BE2C (cell line): ENCODE data around the gene ZNF212.

Source experiments
- DNase-seq: peaks from one replicate; pipeline ENCODE4 v3.0.0-alpha.2; 2020
- H3K27me3 ChIP-seq: fragments of 250-450 bp; sonication (Bioruptor Pico); 2 replicates; pipeline ENCODE4 v1.5.1; 2020; ENCODE audit warnings: mild to moderate bottlenecking
- H3K36me3 ChIP-seq: fragments of 250-450 bp; sonication (Bioruptor Pico); 2 replicates; pipeline ENCODE4 v1.5.1; 2020; ENCODE audit warnings: mild to moderate bottlenecking
- H3K4me1 ChIP-seq: fragments of 250-450 bp; sonication (Bioruptor Pico); 2 replicates; pipeline ENCODE4 v1.5.1; 2020
- H3K4me3 ChIP-seq: 2 replicates; pipeline ENCODE4 v1.5.1; 2011; ENCODE audit warnings: low read depth, low read length
- H3K9me3 ChIP-seq: fragments of 250-450 bp; sonication (Bioruptor Pico); 2 replicates; pipeline ENCODE4 v1.5.1; 2020
- TF ChIP-seq, protein P1 (sequence below): IDR thresholded peaks from 2 replicates; pipeline ENCODE4 v1.5.1; 2012; ENCODE audit warnings: mild to moderate bottlenecking, low read depth, low read length

ZNF212 gene

DNA sequence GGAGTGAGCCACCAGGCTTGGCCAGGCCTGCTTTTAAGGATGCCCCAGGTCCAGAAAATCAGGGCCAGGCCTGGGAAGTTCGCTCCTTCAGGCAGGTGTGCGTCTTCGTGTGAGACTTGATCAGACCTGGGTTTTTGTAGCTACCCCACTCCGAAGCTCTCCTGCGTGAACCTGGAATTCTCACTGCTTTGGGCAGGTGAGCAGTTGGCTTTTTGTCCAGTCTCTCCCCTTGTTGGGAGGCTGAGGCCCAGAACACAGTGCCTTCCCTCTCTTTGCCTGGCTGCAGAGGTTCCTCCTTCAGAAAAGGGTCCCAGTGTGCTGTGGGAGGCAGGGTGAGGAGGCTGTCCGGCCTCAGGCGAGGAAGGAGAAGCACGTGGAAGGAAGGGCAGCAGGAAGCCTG is 49.8 kb downstream of the ZNF212 start:
- TF ChIP-seq, protein P1, sequence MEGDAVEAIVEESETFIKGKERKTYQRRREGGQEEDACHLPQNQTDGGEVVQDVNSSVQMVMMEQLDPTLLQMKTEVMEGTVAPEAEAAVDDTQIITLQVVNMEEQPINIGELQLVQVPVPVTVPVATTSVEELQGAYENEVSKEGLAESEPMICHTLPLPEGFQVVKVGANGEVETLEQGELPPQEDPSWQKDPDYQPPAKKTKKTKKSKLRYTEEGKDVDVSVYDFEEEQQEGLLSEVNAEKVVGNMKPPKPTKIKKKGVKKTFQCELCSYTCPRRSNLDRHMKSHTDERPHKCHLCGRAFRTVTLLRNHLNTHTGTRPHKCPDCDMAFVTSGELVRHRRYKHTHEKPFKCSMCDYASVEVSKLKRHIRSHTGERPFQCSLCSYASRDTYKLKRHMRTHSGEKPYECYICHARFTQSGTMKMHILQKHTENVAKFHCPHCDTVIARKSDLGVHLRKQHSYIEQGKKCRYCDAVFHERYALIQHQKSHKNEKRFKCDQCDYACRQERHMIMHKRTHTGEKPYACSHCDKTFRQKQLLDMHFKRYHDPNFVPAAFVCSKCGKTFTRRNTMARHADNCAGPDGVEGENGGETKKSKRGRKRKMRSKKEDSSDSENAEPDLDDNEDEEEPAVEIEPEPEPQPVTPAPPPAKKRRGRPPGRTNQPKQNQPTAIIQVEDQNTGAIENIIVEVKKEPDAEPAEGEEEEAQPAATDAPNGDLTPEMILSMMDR: no peak
- H3K9me3 ChIP-seq: no peaks in the 10 kb centered on the region
- H3K4me3 ChIP-seq: no peak overlapping the region
- H3K27me3 ChIP-seq: no peaks in the 10 kb centered on the region
- DNase-seq: no peak
- no peaks in the 10 kb centered on the region for H3K4me1 ChIP-seq
- no peaks in the 10 kb centered on the region for H3K36me3 ChIP-seq

DNA sequence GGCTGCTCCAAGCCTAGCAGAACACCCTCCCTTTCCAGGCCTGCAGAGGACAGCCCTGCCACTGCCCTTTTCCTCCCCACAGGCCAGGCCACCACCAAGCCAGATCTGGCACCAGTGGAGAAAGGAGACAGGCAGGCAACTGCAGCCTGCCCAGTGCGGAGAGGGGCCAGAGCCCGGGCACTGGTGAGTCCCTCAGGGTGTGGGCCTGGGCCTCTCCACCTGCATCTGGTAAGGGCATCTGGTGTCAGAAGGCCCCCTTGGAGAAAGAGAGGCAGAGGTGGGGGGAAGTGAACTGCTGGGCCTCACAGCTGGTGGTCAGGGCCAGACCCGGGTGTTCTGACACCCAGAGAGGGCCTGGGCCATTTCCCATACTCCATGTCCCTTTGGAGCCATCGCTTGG is 50.4 kb downstream of the ZNF212 start:
- no peak overlapping the region for H3K4me3 ChIP-seq
- no peaks in the 10 kb centered on the region for H3K9me3 ChIP-seq
- TF ChIP-seq, protein P1: no peak
- no peaks in the 10 kb centered on the region for H3K4me1 ChIP-seq
- DNase-seq: no peak
- H3K36me3 ChIP-seq: no peaks in the 10 kb centered on the region
- H3K27me3 ChIP-seq: no peaks in the 10 kb centered on the region

DNA sequence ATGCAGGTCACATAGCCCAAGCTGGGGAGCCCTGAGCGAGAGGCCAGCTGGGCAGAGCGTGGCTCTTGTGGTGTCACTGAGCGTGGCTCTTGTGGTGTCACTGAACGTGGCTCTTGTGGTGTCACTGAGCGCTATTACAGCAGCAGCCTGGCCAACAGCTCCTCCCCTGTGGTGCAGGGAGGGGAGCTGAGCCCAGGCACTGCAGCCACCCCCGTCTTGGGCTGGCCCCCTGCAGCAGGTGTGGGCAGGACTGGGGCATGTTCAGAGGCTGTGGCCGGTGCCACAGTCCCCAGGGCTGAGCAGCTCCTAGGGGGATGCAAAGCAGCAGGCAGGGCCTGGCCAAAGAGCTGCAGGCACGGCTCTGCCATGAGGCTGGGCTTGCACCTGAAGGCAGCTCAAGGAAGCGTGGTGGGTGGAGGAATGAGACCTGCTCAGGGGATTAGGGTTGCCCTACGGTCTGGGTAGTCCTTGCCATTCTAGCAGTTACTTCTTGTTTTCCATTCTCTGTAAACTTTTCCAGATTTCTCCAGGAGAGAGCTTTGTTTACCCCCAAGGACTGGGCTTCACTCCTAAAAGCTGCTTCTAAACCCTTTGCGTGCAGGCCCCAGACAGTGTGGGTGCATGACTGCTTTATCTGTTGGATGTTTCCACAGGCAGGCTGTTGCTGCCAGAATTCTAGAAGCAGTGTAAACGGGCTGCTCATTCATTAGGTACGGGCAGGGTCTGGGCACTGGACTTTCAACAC is 51.8 kb downstream of the ZNF212 start:
- Histone ChIP-seq H3K27me3 (no peaks in the 10 kb centered on the region), H3K9me3 (no peaks in the 10 kb centered on the region), H3K36me3 (no peaks in the 10 kb centered on the region), H3K4me1 (no peaks in the 10 kb centered on the region), H3K4me3 (no peak overlapping the region)
- TF ChIP-seq, protein P1: no peak
- no peak for DNase-seq

DNA sequence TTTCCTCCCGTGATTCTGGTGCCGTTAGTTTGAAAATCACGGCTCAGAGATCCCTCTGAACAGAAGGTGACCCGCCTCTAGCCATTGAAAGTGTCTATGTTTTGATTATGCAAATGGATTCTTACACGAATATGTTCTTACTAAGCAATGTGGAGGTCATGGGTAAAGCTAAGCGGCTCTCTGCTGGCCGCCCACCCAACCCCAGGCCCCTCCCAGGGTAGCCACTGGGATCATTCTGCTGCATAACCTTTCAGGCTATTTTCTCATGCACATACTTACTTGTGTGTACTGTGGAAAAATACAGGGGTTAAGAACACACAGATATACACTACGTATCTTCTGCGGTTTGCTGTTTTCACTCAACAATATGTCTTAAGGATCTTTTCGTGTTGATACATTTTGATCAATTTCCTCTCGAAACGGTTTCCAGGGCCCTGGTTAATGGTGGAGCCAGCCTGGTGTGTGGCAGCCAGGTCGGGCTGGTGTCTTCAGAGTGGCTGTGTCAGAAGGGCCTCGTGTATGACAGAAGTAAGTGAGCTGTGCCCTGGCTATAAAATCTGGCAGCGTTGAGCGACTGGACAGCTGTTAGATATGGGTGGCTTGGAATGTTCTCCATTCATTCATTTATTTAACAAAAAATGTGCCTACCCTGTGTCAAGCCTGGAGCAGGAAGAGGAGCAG is 52.5 kb downstream of the ZNF212 start:
- Histone ChIP-seq H3K27me3 (no peaks in the 10 kb centered on the region), H3K36me3 (no peaks in the 10 kb centered on the region), H3K4me1 (no peaks in the 10 kb centered on the region), H3K9me3 (no peaks in the 10 kb centered on the region), H3K4me3 (no peak overlapping the region)
- DNase-seq: no peak
- TF ChIP-seq, protein P1: no peak

DNA sequence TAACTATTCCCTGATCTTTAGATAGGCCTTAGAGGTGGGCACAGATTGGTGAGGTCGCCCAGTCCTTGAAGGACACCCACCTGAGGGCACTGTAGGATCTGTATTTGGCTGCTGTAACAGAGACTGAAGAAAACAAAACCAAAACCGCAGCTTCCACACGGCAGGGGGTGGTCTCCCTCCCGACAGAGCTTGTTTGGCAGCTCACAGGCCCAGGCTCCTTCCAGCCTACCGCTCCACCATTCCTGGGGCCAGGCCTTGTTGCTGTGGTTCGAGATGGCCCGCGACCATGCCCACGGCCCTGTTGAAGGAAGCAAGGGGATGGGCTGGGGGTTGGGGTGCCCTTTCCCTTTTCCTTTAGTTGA is 53.0 kb downstream of the ZNF212 start:
- no peak overlapping the region for H3K4me3 ChIP-seq
- H3K36me3 ChIP-seq: no peaks in the 10 kb centered on the region
- H3K27me3 ChIP-seq: no peaks in the 10 kb centered on the region
- DNase-seq: no peak
- H3K9me3 ChIP-seq: no peaks in the 10 kb centered on the region
- no peaks in the 10 kb centered on the region for H3K4me1 ChIP-seq
- TF ChIP-seq, protein P1: no peak

DNA sequence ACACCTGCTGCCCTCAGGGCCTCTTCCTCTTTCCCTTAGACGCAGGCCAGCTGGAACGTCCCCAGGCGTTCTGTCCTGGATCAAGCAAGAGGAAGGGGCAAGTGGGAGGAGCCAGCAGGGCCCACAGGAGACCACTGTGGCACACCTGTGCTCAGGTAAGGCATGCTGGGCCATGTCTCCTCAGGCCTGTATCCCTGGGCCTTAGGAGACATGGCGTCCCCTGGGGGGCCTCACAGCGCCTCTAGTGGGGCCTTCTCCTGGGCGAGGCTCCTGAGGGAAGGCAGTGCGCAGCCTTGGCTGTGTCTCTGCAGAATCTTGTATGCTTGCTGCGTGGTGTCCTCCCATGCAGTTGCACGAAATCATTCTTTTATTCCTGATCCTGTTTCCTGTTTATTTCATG is 53.9 kb downstream of the ZNF212 start:
- H3K27me3 ChIP-seq: no peaks in the 10 kb centered on the region
- DNase-seq: no peak
- no peaks in the 10 kb centered on the region for H3K4me1 ChIP-seq
- TF ChIP-seq, protein P1: no peak
- no peaks in the 10 kb centered on the region for H3K9me3 ChIP-seq
- H3K36me3 ChIP-seq: no peaks in the 10 kb centered on the region
- no peak overlapping the region for H3K4me3 ChIP-seq
